ENCODE data around the gene UVRAG. TPM values are rescaled to one million over a fixed set of nuclear protein-coding genes. Genes with fewer than 3 reads are reported as not detected.

UVRAG gene
- total RNA-seq, 1 donor from 2014 or later, result 34.0 TPM

- H3K9ac ChIP-seq, result no peak overlapping the region
- H3K9me3 ChIP-seq (ENCODE audit: low read depth), result no peaks in the 10 kb centered on the region
- H3K36me3 ChIP-seq, result no peaks in the 10 kb centered on the region
- H4K20me1 ChIP-seq (ENCODE audit: low read depth), result peaks cover 13% of the 10 kb centered on the region
- Mint-ChIP-seq H3K9me3 (no peaks in the 10 kb centered on the region), H3K4me3 (no peak overlapping the region), H3K4me1 (peaks cover 3% of the 10 kb centered on the region), H3K27me3 (ENCODE audit: insufficient read depth, low read depth) (no peaks in the 10 kb centered on the region), H3K27ac (no peak overlapping the region), H3K36me3 (no peaks in the 10 kb centered on the region)
- H3K27ac ChIP-seq, result no peak overlapping the region
- no peak overlapping the region for H2AFZ ChIP-seq (replicated peaks)
- no peak for DNase-seq (ENCODE audit: low spot score)
- TF ChIP-seq EZH2phosphoT487 (IDR thresholded peaks at IDR 0.05), result no peak
- TF ChIP-seq EZH2 (IDR thresholded peaks at IDR 0.05), result no peak
- no peak for TF ChIP-seq CTCF (IDR thresholded peaks at IDR 0.05)
- peaks cover 9% of the 10 kb centered on the region for H3K4me1 ChIP-seq
- H3K79me2 ChIP-seq (ENCODE audit: low read depth), result no peaks in the 10 kb centered on the region
- H3K27me3 ChIP-seq, result no peaks in the 10 kb centered on the region
- H3K4me3 ChIP-seq, result no peak overlapping the region
- no peak overlapping the region for H3K4me2 ChIP-seq
- no peaks in the 10 kb centered on the region for H3F3A ChIP-seq (ENCODE audit: low read depth)
Observed at GRCh38 chr11:75950141-75950540, 135.1 kb downstream of the UVRAG start.

GRCh38 chr11:75954039-75954438 is 139.0 kb downstream of the UVRAG start:
- H3K4me1 Mint-ChIP-seq, result peaks cover 3% of the 10 kb centered on the region
- H3K9me3 ChIP-seq (ENCODE audit: low read depth), result no peaks in the 10 kb centered on the region
- no peak overlapping the region for H3K27ac Mint-ChIP-seq
- DNase-seq (ENCODE audit: low spot score), result no peak
- H3F3A ChIP-seq (ENCODE audit: low read depth), result no peaks in the 10 kb centered on the region
- H3K4me1 ChIP-seq, result no peaks in the 10 kb centered on the region
- H2AFZ ChIP-seq (replicated peaks), result no peak overlapping the region
- TF ChIP-seq EZH2 (IDR thresholded peaks at IDR 0.05) (no peak), EZH2phosphoT487 (IDR thresholded peaks at IDR 0.05) (no peak), CTCF (IDR thresholded peaks at IDR 0.05) (no peak)
- H4K20me1 ChIP-seq (ENCODE audit: low read depth), result no peaks in the 10 kb centered on the region
- peaks cover 5% of the 10 kb centered on the region for H3K36me3 Mint-ChIP-seq
- H3K27ac ChIP-seq, result no peak overlapping the region
- H3K4me3 ChIP-seq, result no peak overlapping the region
- no peaks in the 10 kb centered on the region for H3K27me3 ChIP-seq
- no peaks in the 10 kb centered on the region for H3K9me3 Mint-ChIP-seq
- H3K36me3 ChIP-seq, result no peaks in the 10 kb centered on the region
- no peaks in the 10 kb centered on the region for H3K27me3 Mint-ChIP-seq (ENCODE audit: insufficient read depth, low read depth)
- H3K4me2 ChIP-seq, result no peak overlapping the region
- H3K9ac ChIP-seq, result no peak overlapping the region
- no peaks in the 10 kb centered on the region for H3K79me2 ChIP-seq (ENCODE audit: low read depth)
- H3K4me3 Mint-ChIP-seq, result no peak overlapping the region

GRCh38 chr11:75955443-75955842 is 140.4 kb downstream of the UVRAG start:
- Histone ChIP-seq H3K9me3 (ENCODE audit: low read depth) (no peaks in the 10 kb centered on the region), H3K36me3 (no peaks in the 10 kb centered on the region), H4K20me1 (ENCODE audit: low read depth) (no peaks in the 10 kb centered on the region), H3K79me2 (ENCODE audit: low read depth) (no peaks in the 10 kb centered on the region), H3K4me1 (no peaks in the 10 kb centered on the region), H2AFZ (replicated peaks) (no peak overlapping the region), H3K4me2 (no peak overlapping the region), H3K27ac (no peak overlapping the region), H3K27me3 (no peaks in the 10 kb centered on the region), H3F3A (ENCODE audit: low read depth) (no peaks in the 10 kb centered on the region), H3K4me3 (no peak overlapping the region), H3K9ac (no peak overlapping the region)
- no peak overlapping the region for H3K27ac Mint-ChIP-seq
- peaks cover 3% of the 10 kb centered on the region for H3K4me1 Mint-ChIP-seq
- H3K9me3 Mint-ChIP-seq, result no peaks in the 10 kb centered on the region
- H3K4me3 Mint-ChIP-seq, result no peak overlapping the region
- H3K27me3 Mint-ChIP-seq (ENCODE audit: insufficient read depth, low read depth), result no peaks in the 10 kb centered on the region
- no peak for TF ChIP-seq EZH2 (IDR thresholded peaks at IDR 0.05)
- TF ChIP-seq EZH2phosphoT487 (IDR thresholded peaks at IDR 0.05), result no peak
- no peak for TF ChIP-seq CTCF (IDR thresholded peaks at IDR 0.05)
- no peak for DNase-seq (ENCODE audit: low spot score)
- H3K36me3 Mint-ChIP-seq, result peaks cover 5% of the 10 kb centered on the region

All from neural progenitor cell (in vitro differentiated cells).